HUES6 (cell line): Measurements from ENCODE around the gene TNXB.
"Not testable (repeated sequence)": the region's sequence is repeated elsewhere in the genome, so short reads cannot be mapped to it uniquely, and the experiment has no call there.

Experiments
- H3K27ac ChIP-seq: 2 replicates; pipeline ENCODE4 v1.7.0; 2013; ENCODE audit warnings: low read depth, mild to moderate bottlenecking, low read length, inconsistent platforms
- H3K27me3 ChIP-seq: 2 replicates; pipeline ENCODE4 v1.6.1; 2013; ENCODE audit warnings: low read length; ENCODE audit not compliant: control insufficient read depth, insufficient read depth
- H3K36me3 ChIP-seq: 2 replicates; pipeline ENCODE4 v1.6.1; 2013; ENCODE audit warnings: low read length; ENCODE audit not compliant: control insufficient read depth, insufficient read depth
- H3K4me1 ChIP-seq: 2 replicates; pipeline ENCODE4 v1.6.1; 2013; ENCODE audit warnings: low read length; ENCODE audit not compliant: control insufficient read depth, insufficient read depth
- H3K4me3 ChIP-seq: 2 replicates; pipeline ENCODE4 v1.5.1; 2013; ENCODE audit warnings: low read depth, low read length
- H3K9ac ChIP-seq: one replicate; pipeline ENCODE4 v1.6.1; 2013; ENCODE audit warnings: mild to moderate bottlenecking, low read length
- H3K9me3 ChIP-seq: 2 replicates; pipeline ENCODE4 v1.6.1; 2013; ENCODE audit warnings: low read depth, low read length; ENCODE audit not compliant: control insufficient read depth, insufficient read depth

TNXB gene

DNA sequence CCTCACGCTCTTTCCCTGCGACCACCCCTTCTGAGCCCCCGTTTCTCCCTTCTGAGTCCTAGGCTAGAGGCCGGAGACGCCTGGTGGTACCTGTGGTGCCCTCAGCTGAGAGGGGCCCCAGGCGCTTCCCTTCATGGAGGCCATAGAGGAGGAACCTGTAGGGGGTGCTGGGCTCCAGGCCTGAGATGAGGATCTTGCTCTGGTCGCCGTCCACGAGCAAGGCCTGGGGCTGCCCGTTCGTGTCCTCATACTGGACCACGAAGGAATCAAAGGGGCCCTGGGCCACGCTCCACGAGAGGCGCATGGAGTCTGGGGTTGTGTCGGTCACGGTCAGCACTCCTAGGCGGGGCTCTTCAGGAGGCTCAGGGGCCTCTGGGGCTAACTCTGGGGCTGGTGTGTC, 64.2 kb downstream of the TNXB start:
- not testable (repeated sequence) for H3K9ac ChIP-seq, H3K9me3 ChIP-seq, H3K4me3 ChIP-seq, H3K27me3 ChIP-seq, H3K36me3 ChIP-seq, H3K27ac ChIP-seq
- peaks cover 22% of the 10 kb centered on the region for H3K4me1 ChIP-seq

DNA sequence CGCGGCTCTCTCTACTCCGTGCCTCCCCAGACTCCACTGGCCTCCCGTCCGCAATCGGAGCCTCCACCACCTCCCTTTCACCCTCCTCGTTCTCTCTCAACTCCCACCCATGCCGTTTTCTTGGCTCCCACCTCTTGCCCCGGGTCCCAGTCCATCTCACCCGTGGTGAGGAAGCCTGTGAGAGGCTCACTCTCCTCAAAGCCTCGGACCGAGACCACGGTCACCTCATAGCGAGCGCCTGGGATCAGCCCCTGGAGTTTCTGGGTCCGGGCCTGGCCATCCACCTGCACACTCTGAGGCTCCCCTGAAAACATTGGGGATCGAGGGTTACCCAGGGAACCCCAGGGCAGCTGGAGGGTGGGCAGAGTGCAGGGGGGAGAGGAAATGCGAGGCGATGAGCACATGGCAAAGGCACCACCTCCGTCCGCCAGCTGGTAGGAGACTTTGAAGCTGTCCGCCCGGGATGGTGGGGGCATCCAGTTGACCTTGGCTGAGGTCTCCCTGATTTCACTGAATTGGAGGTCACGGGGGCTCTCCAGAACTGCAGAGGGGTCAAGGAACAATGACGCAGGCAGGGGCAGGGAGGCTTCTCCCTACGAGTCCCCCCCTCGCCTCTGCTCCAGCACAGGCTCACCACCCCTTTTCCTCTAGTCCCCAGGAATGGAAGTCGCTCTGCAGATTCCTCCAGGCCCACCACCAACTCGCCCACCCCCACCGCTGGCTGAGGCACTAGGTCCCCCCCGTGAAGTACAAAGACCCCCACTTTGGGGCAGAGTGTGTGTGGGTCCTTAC, 65.4 kb downstream of the TNXB start:
- peaks cover 22% of the 10 kb centered on the region for H3K4me1 ChIP-seq
- H3K9ac ChIP-seq, H3K4me3 ChIP-seq, H3K36me3 ChIP-seq, H3K27ac ChIP-seq, H3K9me3 ChIP-seq, H3K27me3 ChIP-seq: not testable (repeated sequence)

DNA sequence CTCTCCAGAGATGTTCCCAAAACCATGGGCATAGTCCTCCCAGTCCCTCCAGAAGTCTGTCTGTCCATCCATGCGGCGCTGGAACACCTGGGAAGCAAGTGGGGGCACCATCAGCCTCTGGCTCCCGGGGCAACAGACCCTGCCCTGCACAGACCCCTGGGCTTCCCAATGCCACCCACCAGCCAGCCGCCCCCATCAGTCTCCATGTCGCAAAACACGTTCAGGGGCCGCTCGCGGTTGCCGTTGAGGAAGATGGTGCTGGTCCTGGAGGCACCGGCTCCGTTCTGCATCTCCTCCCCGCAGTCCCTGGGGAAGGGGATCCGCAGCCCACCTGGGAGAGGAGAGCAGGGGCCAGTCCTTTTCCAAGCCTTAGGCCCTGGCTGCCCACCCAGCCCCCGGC, 66.9 kb downstream of the TNXB start:
- H3K4me3 ChIP-seq, H3K36me3 ChIP-seq, H3K27ac ChIP-seq, H3K9ac ChIP-seq, H3K9me3 ChIP-seq, H3K27me3 ChIP-seq: not testable (repeated sequence)
- H3K4me1 ChIP-seq: peaks cover 11% of the 10 kb centered on the region

DNA sequence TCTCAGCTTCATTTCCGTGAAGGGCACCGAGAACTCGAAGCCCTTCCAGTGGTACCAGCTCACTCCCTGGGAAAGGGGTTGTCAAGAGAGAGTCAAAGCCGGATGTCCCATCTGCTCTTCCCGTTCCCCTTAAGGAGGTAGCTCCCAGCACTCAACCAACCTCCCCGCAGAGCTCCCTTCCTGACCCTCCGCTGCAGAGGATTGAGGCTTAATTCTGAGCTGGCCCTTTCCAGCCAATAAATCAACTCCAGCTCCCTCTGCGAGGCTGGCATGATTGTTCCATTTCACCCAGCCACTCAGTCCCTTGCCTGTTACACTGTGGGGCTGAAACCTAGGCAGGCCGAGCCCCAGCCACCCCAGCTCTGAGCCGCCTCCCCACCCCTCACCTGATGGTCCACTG, 67.8 kb downstream of the TNXB start:
- not testable (repeated sequence) for H3K27me3 ChIP-seq, H3K27ac ChIP-seq, H3K4me3 ChIP-seq, H3K9me3 ChIP-seq, H3K36me3 ChIP-seq, H3K4me1 ChIP-seq, H3K9ac ChIP-seq

DNA sequence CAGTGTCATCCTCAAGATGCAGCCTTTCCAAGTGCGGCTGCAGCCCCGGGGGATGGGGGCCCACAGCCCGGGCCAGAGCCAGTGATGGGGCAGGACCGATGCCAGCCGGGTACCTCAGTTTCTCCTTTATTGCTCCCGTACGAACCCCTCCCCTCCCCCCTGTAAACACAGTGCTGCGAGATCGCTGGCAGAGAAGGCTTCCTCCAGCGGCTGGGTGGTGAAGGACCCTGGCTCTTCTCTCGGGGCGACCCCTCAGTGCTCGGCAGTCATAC, 68.2 kb downstream of the TNXB start:
- H3K36me3 ChIP-seq, H3K4me3 ChIP-seq, H3K27ac ChIP-seq, H3K9me3 ChIP-seq, H3K9ac ChIP-seq, H3K4me1 ChIP-seq, H3K27me3 ChIP-seq: not testable (repeated sequence)

DNA sequence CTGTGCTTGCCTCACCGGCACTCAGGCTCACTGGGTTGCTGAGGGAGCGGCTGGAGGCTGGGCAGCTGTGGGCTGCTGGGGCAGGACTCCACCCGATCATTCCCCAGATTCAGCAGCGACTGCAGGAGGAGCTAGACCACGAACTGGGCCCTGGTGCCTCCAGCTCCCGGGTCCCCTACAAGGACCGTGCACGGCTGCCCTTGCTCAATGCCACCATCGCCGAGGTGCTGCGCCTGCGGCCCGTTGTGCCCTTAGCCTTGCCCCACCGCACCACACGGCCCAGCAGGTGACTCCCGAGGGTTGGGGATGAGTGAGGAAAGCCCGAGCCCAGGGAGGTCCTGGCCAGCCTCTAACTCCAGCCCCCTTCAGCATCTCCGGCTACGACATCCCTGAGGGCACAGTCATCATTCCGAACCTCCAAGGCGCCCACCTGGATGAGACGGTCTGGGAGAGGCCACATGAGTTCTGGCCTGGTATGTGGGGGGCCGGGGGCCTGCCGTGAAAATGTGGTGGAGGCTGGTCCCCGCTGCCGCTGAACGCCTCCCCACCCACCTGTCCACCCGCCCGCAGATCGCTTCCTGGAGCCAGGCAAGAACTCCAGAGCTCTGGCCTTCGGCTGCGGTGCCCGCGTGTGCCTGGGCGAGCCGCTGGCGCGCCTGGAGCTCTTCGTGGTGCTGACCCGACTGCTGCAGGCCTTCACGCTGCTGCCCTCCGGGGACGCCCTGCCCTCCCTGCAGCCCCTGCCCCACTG, 68.7 kb downstream of the TNXB start:
- H3K4me1 ChIP-seq, H3K9ac ChIP-seq, H3K27ac ChIP-seq, H3K4me3 ChIP-seq, H3K36me3 ChIP-seq, H3K9me3 ChIP-seq, H3K27me3 ChIP-seq: not testable (repeated sequence)

DNA sequence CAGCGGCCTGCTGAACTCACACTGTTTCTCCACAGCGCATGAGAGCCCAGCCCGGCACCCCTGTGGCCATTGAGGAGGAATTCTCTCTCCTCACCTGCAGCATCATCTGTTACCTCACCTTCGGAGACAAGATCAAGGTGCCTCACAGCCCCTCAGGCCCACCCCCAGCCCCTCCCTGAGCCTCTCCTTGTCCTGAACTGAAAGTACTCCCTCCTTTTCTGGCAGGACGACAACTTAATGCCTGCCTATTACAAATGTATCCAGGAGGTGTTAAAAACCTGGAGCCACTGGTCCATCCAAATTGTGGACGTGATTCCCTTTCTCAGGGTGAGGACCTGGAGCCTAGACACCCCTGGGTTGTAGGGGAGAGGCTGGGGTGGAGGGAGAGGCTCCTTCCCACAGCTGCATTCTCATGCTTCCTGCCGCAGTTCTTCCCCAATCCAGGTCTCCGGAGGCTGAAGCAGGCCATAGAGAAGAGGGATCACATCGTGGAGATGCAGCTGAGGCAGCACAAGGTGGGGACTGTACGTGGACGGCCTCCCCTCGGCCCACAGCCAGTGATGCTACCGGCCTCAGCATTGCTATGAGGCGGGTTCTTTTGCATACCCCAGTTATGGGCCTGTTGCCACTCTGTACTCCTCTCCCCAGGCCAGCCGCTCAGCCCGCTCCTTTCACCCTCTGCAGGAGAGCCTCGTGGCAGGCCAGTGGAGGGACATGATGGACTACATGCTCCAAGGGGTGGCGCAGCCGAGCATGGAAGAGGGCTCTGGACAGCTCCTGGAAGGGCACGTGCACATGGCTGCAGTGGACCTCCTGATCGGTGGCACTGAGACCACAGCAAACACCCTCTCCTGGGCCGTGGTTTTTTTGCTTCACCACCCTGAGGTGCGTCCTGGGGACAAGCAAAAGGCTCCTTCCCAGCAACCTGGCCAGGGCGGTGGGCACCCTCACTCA, 69.5 kb downstream of the TNXB start:
- H3K9ac ChIP-seq, H3K27ac ChIP-seq, H3K4me1 ChIP-seq, H3K4me3 ChIP-seq, H3K36me3 ChIP-seq, H3K9me3 ChIP-seq, H3K27me3 ChIP-seq: not testable (repeated sequence)

DNA sequence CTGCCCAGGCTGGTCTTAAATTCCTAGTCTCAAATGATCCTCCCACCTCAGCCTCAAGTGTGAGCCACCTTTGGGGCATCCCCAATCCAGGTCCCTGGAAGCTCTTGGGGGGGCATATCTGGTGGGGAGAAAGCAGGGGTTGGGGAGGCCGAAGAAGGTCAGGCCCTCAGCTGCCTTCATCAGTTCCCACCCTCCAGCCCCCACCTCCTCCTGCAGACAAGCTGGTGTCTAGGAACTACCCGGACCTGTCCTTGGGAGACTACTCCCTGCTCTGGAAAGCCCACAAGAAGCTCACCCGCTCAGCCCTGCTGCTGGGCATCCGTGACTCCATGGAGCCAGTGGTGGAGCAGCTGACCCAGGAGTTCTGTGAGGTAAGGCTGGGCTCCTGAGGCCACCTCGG, 70.3 kb downstream of the TNXB start:
- H3K27me3 ChIP-seq, H3K9me3 ChIP-seq, H3K4me1 ChIP-seq, H3K4me3 ChIP-seq, H3K9ac ChIP-seq, H3K36me3 ChIP-seq, H3K27ac ChIP-seq: not testable (repeated sequence)

DNA sequence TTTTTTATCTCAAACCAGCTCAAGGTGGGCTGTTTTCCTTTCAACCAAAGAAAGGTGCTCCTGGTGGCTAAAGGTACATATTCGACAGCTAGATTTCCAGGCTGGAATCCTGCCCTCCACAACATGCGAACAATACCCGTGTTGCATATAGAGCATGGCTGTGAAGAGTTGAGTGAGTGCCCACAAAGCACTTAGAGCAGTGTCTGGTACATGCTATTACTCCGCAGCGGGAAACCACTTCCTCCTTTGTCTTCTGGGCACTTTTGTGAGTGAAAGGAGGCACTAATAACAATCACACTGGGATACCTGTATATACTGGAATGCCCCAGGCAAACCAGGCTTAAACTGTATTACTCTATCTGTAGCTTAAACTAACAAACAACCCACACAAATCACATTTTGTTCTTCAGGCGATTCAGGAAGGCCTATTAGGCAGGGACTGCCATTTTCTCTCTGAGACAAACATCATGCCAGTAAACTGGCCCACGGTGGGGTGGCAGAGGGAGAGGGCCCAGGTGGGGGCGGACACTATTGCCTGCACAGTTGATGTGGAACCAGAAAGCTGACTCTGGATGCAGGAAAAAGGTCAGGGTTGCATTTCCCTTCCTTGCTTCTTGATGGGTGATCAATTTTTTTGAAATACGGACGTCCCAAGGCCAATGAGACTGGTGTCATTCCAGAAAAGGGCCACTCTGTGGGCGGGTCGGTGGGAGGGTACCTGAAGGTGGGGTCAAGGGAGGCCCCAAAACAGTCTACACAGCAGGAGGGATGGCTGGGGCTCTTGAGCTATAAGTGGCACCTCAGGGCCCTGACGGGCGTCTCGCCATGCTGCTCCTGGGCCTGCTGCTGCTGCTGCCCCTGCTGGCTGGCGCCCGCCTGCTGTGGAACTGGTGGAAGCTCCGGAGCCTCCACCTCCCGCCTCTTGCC, 71.3 kb downstream of the TNXB start, which contains the start of gene CYP21A2:
Gene CYP21A2 (plus strand): TSS at position 818 of the 927 bp plus-strand sequence. CDS start 8 bp downstream, at position 826.
- H3K9me3 ChIP-seq: not testable (repeated sequence)

DNA sequence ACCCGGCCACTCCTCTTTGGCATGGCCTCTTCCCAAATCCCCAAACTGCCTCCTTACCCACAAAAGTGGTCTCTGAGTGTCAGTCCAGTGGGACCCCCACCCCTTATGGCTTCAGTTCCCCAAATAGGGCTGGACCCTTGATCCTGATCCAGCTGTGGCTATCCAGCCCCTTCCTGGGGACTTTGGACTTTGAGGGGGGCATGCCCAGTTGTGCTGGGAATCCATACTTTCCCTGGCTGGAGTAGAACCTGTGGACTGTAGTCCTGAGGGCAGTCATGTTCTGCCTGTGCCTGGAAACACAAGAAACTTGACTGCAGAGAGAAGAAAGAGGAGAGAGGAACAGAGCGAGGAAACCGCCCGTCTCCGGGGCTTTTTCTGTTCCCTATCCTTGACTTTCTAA, 72.0 kb downstream of the TNXB start:
- H3K9ac ChIP-seq, H3K9me3 ChIP-seq, H3K27ac ChIP-seq, H3K27me3 ChIP-seq, H3K4me3 ChIP-seq, H3K36me3 ChIP-seq, H3K4me1 ChIP-seq: not testable (repeated sequence)

More for the DNA sequence above, 71.3 kb downstream of the TNXB start, which contains the start of gene CYP21A2:
- not testable (repeated sequence) for H3K36me3 ChIP-seq, H3K4me3 ChIP-seq, H3K4me1 ChIP-seq, H3K27me3 ChIP-seq, H3K9ac ChIP-seq, H3K27ac ChIP-seq
